GM19372 (cell line): Measurements from ENCODE around the gene COX6B1.
"Not testable (repeated sequence)": the region's sequence is repeated elsewhere in the genome, so short reads cannot be mapped to it uniquely, and the experiment has no call there.

Source experiments
- ATAC-seq: cut with Tn5 transposase; IDR thresholded peaks from one replicate; pipeline ENCODE4 v1.9.1; 2021; ENCODE audit warnings: mild to moderate bottlenecking, low read depth, moderate library complexity; ENCODE audit not compliant: unreplicated experiment

Gene COX6B1, protein sequence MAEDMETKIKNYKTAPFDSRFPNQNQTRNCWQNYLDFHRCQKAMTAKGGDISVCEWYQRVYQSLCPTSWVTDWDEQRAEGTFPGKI

GRCh38 chr19:35648017-35648961, at the start of gene COX6B1:
Gene COX6B1 (plus strand): TSS chr19:35648323. CDS start chr19:35651244, 2,921 bp downstream.
- ATAC-seq, result peak; percentile 52

DNA sequence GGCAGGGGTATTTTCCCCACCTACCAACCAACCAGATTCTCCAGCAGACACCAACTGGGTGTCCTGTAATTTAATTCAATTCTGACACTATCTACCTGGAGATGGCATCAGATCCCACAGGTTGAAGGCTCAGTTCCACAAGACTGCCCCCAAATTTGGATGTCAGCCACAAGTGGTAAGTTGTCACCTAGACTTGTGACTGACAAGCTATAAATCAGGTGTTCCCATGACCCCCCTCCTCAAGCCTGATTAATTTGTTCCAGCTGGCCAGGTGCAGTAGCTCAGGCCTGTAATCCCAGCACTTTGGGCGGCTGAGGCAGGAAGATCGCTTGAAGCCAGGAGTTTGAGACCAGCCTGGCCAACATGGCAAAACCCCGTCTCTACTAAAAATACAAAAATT, 46.2 kb upstream of the COX6B1 start:
- no peak for ATAC-seq

DNA sequence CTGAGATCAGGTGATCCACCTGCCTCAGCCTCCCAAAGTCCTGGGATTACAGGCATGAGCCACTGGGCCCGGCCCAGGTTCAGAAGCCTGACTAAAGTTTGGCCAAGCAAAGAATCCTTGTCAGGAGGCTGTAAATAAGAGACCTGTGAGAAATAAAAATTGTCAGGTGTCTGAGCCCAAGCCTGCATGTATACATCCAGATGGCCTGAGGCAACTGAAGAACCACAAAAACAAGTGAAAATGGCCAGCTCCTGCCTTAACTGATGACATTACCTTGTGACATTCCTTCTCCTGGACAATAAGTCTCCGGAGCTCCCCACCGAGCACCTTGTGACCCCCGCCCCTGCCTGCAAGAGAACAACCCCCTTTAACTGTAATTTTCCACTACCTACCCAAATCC, 43.7 kb upstream of the COX6B1 start:
- ATAC-seq, result not testable (repeated sequence)

GRCh38 chr19:35607170-35607569, 41.0 kb upstream of the COX6B1 start:
- not testable (repeated sequence) for ATAC-seq

- ATAC-seq, result no peak
Observed at GRCh38 chr19:35607661-35608060, 40.5 kb upstream of the COX6B1 start.

- ATAC-seq, result no peak
Observed at GRCh38 chr19:35608251-35608650, 39.9 kb upstream of the COX6B1 start.

DNA sequence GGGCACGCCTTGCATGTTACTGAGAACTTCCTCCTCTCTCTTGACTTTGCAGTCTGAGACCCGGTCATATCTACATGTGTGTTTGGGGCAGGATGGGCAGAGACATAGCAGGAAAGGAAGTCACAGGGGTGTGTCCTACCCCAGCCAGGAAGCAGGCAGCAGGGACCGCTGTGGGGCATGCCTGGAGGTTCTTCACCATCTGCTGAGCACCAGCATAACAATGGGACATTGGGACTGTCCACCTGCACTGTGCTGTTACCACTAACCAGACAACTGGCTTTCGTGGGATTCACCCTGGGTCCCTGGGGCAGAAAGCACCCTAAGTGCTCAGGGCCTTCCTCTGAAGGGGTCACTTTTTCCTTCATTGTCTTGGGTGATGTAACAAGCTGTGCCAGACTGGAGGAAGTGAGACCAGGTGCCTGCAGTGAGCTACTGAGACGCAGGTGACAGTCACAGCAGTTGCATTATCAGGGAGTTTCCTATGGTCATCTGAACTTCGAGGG, 38.2 kb upstream of the COX6B1 start:
- no peak for ATAC-seq

DNA sequence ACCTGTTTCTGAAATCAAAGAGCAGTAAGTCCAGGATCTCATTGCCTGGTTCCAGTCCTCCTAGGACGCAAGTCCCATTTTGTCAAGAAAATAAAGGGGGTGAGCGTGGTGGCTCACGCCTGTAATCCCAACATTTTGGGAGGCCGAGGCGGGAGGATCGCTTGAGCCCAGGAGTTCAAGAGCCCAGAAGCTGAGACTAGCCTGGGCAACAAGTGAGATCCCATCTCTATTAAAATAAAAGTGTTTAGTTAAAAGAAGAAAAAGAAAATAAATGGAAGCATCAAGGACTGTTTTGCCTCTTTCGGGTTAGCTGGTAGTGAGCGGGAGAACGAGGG, 35.9 kb upstream of the COX6B1 start:
- ATAC-seq, result no peak

GRCh38 chr19:35612559-35613321, 35.4 kb upstream of the COX6B1 start, which contains the start of gene HAUS5:
Gene HAUS5 (plus strand): TSS chr19:35612735. CDS start chr19:35612795, 60 bp downstream.
- ATAC-seq, result peak; percentile 87

DNA sequence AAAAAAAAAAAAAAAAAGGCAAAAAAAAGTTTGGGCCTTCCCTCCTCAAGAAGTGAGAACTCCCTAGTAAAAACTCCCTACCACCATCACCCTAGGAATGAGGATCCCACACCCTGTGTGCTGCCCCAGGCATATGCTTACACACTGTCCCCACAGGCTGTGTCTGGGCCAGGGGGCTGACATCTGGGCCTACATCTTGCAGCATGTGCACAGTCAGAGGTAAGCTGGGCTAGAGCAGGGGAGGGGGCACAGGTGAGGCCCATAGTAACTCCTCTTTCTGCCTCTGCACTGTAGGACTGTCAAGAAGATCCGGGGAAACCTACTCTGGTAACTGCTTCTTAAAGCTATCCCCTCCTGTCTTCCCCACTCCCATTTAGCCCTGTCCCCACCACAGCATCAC, 34.5 kb upstream of the COX6B1 start:
- no peak for ATAC-seq

- no peak for ATAC-seq
Observed at GRCh38 chr19:35615036-35615435, 33.1 kb upstream of the COX6B1 start.

- no peak for ATAC-seq
Observed at GRCh38 chr19:35618857-35619256, 29.3 kb upstream of the COX6B1 start.

DNA sequence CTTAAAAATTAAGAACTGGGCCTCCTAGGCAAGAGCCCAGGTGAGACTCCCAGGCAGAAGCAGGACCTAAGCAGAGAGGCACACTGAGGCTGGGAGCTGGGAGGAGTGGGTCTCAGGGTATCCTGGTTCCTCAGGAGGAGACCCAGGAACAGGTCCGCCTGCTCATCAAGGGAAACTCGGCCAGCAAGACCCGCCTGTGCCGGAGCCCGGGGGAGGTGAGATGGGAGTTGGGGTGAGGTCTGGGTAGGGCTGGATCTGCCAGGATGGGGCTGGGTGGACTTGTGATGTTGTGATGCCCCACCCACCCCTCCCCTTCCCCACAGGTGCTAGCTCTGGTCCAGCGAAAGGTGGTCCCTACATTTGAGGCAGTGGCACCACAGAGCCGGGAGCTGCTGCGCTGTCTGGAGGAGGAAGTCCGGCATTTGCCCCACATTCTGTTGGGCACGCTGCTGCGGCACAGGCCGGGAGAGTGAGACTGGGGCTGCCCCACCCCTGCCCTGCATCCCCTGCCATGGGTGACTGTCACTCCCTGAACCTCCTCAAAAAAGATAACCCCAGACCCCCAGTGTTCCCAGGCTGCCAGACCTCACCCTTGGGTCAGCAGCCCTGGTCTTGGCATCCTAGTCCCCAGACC, 28.7 kb upstream of the COX6B1 start:
- no peak for ATAC-seq

DNA sequence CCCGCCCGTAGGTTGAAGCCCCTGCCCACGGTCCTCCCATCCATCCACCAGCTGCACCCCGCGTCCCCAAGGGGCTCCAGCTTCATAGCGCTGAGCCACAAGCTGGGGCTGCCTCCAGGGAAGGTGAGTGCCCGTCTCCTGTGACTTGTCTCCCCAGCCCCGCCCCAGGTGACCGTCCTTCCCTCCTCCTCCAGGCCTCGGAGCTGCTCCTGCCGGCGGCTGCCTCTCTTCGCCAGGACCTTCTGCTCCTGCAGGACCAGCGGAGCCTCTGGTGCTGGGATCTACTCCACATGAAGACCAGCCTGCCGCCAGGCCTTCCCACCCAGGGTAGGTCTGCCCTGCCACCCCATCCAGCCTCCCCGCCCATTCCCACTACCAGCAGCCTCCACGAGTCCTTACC, 28.1 kb upstream of the COX6B1 start:
- ATAC-seq, result no peak

DNA sequence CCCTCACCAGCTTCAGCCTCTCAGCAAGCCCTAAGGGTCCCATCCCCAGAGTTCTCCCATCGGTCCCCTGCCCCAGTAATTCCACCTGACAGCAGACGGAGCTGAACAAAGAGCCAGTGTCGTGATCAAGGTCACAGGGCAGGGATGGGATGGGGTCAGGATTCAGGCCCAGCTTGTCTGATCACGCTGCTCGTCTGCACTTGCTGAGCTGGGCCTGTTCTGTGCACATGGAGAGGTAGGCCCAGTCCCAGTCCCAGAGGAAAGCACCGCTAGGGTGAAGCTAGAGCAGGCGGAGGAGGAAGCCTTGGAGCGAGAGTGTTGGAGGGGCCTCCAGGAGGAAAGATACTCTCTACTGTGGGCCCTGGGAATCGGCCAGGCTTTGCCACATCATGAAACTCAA, 26.4 kb upstream of the COX6B1 start:
- ATAC-seq, result no peak

- no peak for ATAC-seq
Observed at GRCh38 chr19:35622750-35623149, 25.4 kb upstream of the COX6B1 start.

- no peak for ATAC-seq
Observed at GRCh38 chr19:35623327-35624010, 24.7 kb upstream of the COX6B1 start.

GRCh38 chr19:35628264-35628564, 19.9 kb upstream of the COX6B1 start:
- no peak for ATAC-seq

DNA sequence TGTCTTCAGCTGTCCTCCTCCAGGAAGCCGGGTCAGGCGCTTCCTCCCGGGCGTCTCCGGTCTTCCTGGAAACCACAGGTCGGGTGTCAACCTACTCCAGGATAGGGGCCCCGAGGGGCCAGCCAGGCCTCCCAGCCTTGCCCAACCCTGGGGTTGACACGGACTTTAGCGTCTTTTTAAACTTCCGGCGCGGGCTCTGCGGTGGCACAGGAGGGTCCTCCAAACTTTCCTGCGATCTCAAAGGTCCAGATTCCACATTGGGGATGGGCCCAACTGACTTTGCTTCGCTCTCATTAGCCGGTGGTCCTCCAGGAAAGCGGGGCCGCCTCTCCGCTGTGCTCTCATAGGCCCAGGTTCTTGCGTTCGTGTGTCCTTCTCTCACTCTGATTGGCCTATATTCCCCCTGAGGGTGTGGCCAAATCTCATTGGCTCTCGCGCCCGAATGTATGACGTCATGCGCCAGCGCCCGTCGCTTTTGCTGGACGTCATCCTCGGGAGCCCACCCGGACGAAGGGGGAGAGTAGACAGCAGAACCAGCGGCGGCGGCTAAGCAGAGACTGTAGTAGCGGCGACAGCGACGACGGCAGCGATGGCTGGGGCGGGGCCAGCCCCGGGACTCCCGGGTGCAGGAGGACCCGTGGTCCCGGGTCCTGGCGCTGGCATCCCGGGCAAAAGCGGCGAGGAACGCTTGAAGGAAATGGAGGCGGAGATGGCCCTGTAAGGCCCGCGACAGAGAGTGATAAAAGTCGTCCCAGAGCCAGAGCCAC, 19.4 kb upstream of the COX6B1 start, which contains the start of gene RBM42:
TSS of gene RBM42 (plus strand) at position 472 of the 767 bp plus-strand sequence. CDS start at position 590, 118 bp downstream.
- ATAC-seq, result peak; percentile 97

DNA sequence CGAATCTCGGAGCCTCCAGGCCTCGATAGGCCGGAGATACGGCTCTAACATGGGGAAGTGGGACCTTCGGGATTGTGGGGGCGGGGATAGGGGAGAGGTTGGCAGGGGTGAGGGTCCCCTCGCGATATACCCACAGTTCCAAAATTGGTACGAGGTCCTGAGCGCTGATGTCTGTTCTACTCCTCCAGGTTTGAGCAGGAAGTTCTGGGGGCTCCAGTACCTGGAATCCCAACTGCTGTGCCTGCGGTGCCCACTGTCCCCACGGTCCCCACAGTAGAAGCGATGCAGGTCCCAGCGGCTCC, 18.8 kb upstream of the COX6B1 start:
- ATAC-seq, result no peak
